ENCODE measurements around the gene RTP2.

GRCh38 chr3:187747506-187747905, 45.1 kb upstream of the RTP2 start:
- no peak for TF ChIP-seq CTCF (IDR thresholded peaks at IDR 0.05)
- no peak for TF ChIP-seq POLR2A (IDR thresholded peaks at IDR 0.05)

Measured in thyroid gland (tissue), 4 donors.